Stimulated activated CD8-positive, alpha-beta memory T cell treated with anti-CD3 and anti-CD28 coated beads, Interleukin-15, amount 100 ng/mL, for 1 hour (primary cell): ENCODE results near the gene SFPQ.
"Not testable (repeated sequence)": the region's sequence is repeated elsewhere in the genome, so short reads cannot be mapped to it uniquely, and the experiment has no call there.

Experiments used
- DNase-seq: peaks from one replicate; pipeline ENCODE4 v3.0.0-alpha.2; 2020; ENCODE audit warnings: low read depth

SFPQ gene

DNA sequence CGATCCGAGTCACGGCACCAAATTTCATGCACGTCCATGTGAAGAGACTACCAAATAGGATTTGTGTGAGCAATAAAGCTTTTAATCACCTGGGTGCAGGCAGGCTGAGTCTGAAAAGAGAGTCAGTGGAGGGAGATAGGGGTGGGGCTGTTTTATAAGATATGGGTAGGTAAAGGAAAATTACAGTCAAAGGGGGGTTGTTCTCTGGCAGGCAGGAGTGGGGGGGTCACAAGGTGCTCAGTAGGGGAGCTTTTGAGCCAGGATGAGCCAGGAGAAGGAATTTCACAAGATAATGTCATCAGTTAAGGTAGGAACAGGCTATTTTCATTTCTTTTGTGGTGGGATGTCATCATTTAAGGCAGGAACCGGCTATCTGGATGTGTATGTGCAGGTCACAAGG is 55.4 kb downstream of the SFPQ start:
- DNase-seq = not testable (repeated sequence)

DNA sequence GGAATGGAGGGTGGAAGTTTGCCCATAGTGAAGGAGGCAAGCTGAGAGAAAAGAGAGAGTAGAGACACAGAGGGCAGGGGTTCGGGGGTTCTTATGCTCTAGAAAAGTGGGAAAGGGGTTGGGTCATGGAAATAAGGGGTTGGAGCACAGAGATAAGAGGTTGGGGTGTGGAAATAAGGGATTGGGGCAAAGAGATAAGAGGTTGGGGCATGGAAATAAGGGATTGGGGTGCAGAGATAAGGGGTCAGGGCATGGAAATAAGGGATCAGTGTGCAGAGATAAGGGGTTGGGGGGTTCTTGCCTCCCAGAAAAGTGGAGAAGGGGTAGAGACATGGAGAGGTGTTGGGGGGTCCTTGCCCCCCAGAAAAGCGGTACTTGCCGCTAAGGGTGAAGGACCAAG is 56.2 kb downstream of the SFPQ start:
- DNase-seq = no peak
